T-helper 2 cell treated with Interferon-gamma antibody and Interleukin-4, amounts not matched to agents 100 ng/mL and 5 ng/mL, for 36 hours (primary cell): ENCODE measurements around the gene GLOD4. TPM values are rescaled to one million over a fixed set of nuclear protein-coding genes. Genes with fewer than 3 reads are reported as not detected.
"Not testable (repeated sequence)": the region's sequence is repeated elsewhere in the genome, so short reads cannot be mapped to it uniquely, and the experiment has no call there.

Experiments used
- intact Hi-C: fragments of 100-400 bp; cut with micrococcal nuclease; formaldehyde crosslinking; loops from one replicate; pipeline ENCODE4 v1.15.1; 2023
- total RNA-seq: library from RNA; stranded (reverse); gene quantifications from 2 replicates; pipeline ENCODE4 v1.2.3, GENCODE V29; 2022

The GLOD4 gene, protein sequence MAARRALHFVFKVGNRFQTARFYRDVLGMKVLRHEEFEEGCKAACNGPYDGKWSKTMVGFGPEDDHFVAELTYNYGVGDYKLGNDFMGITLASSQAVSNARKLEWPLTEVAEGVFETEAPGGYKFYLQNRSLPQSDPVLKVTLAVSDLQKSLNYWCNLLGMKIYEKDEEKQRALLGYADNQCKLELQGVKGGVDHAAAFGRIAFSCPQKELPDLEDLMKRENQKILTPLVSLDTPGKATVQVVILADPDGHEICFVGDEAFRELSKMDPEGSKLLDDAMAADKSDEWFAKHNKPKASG
- total RNA-seq = 59.3 and 60.5 TPM in 2 replicates

DNA sequence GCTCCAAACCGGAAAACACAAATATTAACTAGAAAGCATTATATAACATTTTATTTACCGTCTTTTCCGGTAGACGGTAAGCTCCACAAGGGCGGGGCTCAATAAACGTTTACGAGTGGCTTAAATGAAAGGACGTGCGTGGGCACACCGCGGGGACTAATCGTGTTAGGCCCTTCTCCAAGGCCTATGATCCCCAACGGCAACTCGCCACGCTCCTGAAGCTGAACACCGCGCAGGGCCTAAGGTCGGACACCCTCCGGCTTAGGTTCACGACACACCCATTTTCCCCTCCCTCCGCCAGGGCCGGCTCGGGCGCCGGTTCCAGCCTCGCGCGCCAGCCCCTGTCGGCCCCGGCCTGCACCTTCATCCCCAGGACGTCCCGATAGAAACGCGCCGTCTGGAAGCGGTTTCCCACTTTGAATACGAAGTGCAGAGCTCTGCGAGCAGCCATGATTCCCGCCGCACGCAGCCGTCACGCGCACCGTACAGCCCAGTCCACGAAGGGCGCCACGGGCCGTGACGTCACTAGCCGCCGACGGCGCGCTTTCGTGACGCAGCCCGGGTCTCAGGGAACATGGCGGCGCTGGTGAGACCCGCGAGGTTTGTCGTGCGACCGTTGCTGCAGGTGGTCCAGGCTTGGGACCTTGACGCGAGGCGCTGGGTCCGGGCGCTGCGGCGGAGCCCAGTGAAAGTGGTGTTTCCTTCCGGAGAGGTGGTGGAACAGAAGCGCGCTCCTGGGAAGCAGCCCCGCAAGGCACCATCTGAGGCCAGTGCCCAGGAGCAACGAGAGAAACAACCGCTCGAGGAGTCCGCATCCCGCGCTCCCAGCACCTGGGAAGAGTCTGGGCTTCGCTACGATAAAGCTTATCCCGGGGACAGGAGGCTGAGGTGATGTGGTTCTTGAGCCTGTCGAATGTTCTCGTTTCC, at the start of gene GLOD4, which contains the start of gene MRM3:
Gene GLOD4 (minus strand): TSS at position 476 of the 927 bp plus-strand sequence. CDS start 25 bp downstream, at position 451.
Gene MRM3 (plus strand): TSS at position 549 of the 927 bp plus-strand sequence. CDS start 26 bp downstream, at position 575.
- intact Hi-C loops = loop anchor here (1.0 kb wide), 3 partner anchors 30 to 199 kb away; partner anchors contain the start of genes GEMIN4 and VPS53

DNA sequence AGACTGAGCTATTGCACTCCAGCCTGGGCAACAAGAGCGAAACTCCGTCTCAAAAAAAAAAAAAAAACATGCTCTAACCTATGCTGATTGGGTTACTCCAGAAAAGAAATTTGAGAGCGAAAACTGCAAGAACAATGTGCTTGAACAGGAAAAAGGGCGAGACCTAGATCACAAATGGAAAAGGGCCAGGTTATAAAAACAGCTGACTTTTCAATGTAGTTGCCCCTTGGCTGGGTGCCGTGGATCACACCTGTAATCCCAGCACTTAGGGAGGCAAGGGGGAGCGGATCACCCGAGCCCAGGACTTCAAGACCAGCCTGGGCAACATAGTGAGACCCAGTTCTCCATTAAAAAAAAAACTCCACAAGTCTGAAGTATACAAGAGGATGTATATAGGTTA, 48.9 kb upstream of the GLOD4 start:
- intact Hi-C loops = no loop called here

DNA sequence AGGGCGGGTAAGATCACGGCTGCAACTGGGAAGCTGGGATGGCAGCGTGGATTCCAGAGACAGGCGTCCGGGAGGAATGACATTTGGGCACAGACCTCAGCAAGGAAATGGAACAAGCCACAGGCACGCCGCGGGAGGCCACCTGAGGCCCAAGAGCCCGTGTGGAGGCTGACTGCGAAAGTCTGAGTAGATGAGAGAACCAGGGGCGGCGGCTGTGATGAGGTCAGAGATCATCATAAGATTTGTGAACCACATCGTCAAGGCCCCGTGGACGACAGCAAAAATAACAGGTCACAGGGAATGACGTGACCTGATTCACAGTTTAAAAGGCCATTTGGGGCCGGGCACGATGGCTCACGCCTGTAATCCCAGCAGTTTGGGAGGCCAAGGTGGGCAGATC, 48.3 kb upstream of the GLOD4 start:
- intact Hi-C loops = no loop called here

DNA sequence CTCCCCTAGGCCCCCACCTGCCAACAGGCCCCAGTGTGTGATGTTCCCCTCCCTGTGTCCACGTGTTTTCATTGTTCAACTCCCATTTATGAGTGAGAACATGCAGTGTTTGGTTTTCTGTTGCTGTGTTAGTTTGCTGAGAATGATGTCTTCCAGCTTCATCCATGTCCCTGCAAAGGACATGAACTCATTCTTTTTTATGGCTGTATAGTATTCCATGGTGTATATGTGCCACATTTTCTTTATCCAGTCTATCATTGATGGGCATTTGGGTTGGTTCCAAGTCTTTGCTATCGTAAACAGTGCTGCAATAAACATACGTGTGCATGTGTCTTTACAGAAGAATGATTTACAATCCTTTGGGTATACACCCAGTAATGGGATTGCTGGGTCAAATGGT, 47.5 kb upstream of the GLOD4 start:
- intact Hi-C loops = not testable (repeated sequence)

DNA sequence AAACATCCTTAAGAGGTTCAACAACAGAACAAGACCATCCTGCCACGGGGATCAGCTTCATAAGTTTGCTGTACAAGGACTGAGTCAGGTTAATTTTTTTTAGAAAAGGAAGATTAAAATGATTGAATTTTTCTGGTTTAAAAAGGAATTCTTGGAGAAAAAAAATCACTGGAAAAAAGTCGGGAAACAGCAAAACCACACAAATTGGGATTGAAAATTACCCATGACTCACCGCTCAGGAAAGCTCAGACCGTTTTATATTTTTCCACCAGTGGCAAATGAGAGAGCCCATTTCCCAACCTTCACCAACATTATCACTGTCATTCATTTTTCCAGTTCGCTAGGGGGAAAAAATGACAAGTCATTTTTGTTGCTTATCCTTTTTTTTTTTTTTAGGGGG, 46.7 kb upstream of the GLOD4 start:
- intact Hi-C loops = no loop called here

DNA sequence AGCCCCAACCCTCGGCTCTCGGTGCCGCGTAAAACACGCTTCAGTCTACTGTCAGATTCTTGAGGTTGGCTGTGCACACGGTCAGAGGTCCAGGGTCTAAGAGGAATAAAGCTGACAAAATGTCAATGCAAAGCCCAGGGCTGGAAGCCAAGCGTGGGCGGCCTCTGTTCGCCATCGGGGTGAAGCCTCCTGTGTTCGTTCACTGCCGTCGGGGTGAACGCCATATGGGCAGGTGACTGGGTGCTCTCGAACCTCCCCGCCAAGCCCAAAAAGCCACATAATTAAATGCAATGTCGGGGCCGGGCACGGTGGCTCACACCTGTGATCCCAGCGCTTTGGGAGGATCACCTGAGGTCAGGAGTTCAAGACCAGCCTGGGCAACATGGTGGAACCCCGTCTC, 44.7 kb upstream of the GLOD4 start:
- intact Hi-C loops = no loop called here

DNA sequence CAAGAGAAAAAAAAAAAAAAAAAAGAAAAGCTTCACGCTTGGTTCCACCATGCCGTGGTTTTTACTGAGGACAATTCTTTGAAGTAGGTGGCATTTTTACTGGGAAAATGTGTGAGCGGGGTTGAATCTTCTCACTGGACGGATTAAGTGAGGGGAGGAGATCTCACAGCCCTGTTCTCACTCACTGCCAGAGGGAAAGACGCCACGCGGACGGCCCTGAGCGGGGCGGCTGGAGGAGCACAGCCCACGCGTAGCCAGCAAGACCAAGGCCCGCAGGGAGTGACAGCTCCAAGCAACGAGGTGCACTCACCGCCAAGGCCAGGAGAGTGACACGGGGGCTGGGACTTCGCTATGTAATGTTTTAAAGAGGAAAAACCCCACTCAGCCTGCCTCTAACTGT, 43.1 kb upstream of the GLOD4 start:
- intact Hi-C loops = no loop called here

DNA sequence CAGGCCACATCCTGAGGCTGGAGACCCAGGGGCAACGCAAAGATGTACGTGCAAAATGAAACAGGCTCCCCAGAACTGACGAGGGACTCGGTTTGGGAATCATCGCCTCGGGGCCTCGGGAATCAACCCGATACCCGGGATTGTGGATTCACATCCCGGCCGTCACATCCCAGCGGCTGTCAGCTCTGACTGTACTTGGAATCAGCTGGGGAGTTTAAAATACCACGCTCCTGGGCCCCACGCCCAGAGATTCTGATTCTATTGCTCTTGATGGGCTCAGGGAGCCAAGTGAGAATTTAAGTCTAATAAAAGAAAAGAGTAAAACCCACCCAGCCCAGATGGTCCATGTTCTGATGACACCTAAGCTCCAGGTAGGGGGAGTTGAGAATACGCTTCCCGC, 42.3 kb upstream of the GLOD4 start:
- intact Hi-C loops = no loop called here

DNA sequence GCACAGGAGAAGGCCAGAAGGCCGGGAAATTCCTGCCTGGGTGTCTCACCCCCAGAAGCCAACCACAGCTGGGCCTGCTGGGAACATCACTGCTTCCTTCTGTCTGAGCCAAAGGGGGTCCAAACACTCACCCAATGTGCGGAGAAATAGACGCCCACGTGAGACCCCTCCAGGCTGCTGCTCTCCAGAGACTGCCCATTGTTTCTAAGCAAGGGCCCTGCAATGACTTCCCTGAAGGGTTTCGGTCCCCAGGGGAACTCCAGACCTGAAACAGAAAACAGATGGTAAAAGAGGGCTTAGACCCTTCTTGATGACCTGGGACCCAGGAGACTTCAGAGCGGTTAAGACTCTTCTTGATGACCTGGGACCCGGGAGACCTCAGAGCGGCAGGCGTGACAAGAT, 41.4 kb upstream of the GLOD4 start:
- intact Hi-C loops = no loop called here

DNA sequence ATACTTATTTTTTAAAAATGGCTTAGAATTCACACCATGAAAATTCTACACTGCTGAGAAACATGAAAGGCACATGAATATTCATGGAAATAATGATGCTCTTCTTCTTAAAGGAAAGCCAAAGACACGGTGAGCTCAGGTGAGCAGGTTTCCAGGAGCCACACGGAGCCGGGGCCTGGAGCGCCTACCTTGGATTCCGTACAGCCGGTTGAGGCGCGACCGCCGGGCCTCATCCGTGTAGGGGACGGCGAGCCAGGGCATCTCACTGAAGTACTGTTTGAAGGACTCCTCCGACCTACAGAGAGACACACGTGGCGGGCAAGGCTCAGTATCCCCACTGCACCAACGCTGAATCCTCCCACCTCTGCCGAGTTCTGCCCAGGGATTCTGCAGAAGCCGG, 37.2 kb upstream of the GLOD4 start:
- intact Hi-C loops = no loop called here

DNA sequence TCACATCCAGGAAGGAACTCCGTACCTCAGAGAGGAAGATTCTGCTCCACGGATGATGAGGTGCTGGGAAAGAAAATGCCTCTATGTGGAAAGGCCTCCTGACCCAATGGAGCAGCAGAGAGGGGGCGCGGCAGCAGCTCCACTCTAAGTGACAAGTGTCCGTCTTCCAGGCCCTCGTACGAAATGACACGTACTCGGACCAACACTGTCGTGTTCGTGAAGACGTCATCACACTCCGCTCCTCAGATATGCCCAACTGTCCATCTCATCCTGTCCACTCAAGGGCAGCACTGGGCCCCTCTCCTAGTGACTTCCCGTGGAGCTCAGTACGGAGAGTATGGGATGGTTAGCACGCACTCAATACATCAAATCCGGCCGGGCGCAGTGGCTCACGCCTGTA, 32.3 kb upstream of the GLOD4 start:
- intact Hi-C loops = no loop called here

DNA sequence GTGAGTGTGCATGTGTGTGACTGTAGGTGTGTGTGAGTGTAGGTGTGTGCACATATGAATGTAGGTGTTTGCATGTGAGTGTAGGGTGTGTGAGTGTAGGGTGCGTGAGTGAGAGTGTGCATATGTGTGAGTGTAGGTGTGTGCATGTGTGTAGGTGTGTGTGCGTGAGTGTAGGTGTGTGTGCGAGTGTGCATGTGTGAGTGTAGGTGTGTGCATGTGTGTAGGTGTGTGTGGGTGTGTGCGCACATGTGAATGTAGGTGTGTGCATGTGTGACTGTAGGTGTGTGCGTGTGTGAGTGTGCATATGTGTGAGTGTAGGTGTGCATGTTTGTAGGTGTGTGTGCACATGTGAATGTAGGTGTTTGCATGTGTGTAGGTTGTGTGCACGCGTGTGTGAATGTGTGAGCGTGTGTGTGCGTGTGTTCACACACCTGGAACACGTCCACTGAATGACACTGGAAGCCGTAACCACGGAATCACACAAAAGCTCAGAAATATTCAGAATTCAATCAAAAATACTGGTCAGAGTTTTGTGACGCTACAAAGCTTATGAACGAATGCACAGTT, 30.6 kb upstream of the GLOD4 start:
- intact Hi-C loops = no loop called here

DNA sequence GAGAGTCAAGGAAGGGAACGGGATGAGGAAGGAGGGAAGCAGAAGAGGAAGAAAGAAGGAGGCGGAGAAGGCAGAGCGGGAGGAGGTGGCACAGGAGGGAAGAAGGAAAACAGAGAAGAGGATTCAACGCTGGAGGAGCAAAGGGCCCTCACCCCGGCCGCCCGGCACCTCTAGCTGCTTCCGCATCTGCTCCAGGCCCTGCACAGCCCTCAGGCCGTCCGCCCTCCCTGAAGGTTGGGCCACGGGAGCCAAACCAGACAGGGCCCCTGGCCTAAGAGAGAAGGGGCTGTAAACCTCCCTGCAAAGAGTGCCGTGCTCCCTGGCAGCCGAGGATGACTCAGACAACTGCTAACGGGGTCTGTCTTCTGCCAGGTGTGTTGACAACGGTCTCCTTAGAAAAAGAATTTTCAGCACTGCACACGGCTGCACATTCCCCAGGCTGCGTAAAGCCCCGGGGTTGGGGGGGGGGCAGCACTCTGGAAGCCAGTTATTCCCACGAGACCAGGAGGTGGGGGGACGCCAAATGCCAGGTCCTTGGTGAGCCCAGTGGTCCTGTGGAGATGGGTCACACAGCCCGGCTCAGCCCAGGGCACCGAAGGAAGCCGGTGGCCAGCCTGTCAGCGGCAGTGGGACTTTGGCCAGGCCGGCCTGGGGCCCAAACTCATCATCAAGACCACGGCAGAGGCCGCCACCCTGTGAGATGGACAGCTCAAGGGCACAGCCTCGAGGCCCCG, 29.1 kb upstream of the GLOD4 start:
- intact Hi-C loops = no loop called here

DNA sequence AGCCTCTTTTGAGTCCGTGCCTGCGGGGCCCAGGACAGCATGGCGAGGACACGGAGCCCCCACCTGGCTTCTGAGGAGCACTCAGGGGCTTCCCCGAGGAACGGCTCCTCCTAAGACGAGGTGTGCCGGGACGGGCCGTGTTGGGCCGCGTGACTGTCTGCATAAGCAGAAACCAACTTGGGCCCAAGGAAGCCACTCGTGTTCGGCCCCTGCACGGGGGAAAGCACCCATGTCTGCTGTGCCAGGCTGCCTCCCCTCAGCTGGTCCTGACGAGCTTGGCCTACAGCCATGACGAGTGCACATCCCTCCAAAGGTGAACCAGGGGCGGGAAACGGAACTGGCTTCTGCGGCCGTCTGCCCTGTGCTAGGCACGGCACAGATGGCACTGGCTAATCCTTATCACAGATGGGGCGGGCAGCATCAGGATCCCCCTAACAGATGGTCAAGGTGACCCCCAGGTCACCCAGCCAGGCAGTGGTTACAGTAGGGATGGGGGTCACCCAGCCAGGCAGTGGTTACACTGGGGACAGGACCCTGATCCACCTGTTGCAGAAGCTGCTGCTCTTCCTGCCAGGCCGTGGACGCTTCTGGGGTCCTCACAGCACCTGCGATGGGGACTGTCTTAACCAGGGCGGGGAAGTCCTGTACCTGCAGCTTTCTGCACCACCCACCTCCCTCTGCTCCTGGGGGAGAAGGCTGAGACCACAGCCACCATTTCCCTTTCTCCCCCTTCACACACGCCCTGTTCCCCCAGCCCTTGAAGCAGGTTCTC, 25.6 kb upstream of the GLOD4 start:
- intact Hi-C loops = no loop called here

DNA sequence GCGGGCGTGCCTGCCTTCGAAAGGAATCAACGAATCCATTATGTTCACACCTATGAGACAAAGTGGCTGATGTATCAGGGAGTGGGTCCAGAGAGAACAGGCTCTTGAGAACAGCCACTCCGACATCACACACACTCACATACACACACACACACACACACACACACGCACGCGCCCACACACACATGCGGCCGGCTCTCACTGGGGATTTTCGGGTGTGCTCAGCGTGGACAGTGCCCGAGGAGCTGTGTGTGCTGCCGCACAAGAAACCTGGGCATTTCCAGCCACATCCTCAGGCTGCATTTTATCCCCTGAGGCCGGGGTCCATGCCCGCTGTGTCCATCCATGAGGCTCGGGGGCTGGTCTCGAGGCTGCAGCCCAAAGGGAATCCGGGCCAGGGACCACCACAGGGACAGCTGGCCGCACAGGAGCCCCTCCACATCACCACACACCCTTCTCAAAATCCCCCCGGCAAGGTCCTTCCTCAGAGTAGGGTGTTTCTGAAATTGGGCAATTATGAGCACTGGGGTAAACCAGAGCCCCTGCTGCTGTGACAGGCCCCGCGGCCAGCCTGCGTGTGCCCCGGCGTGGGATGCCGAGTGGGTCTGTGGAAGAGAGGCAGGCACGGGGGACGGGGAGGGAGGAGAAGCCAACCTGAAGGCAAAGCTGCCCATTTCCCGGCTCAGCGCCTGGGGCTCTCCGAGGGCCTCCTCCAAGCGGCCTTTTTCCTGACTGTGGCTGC, 24.9 kb upstream of the GLOD4 start:
- intact Hi-C loops = no loop called here

DNA sequence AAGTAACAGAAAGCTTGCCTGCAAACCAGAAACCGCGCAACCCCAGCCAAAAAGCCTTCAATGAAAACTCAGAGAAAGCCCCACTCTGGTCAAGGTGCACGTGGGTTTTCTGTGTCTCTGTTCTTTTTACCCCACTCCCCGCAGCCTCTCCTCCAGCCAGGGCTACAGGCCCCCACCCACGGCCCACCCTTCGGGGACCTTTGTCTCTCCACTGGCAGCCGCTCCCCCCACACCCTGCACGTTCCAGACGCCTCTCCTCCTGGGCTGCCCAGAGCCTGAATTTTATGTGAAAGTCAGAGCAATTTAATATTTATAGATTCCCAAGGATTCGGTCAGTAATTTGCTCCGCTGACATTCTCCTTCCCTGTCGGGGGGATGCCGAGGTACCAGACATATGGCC, 24.3 kb upstream of the GLOD4 start:
- intact Hi-C loops = no loop called here

DNA sequence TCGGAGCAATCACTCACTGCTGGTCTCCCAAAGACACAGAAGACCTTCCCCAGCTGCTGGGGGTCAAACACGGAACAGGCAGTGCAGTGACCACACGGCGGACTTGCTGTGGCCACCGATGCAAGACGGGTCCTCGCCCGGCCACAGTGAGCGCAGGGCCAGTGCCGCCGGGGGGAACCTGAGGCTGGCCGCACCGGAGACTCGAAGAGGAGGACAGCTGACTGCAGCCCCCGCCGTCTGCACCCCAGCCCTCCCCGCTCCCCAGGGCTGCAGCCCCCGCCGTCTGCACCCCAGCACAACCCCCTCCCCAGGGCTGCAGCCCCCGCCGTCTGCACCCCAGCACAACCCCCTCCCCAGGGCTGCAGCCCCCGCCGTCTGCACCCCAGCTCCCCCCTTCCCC, 23.8 kb upstream of the GLOD4 start:
- intact Hi-C loops = not testable (repeated sequence)

DNA sequence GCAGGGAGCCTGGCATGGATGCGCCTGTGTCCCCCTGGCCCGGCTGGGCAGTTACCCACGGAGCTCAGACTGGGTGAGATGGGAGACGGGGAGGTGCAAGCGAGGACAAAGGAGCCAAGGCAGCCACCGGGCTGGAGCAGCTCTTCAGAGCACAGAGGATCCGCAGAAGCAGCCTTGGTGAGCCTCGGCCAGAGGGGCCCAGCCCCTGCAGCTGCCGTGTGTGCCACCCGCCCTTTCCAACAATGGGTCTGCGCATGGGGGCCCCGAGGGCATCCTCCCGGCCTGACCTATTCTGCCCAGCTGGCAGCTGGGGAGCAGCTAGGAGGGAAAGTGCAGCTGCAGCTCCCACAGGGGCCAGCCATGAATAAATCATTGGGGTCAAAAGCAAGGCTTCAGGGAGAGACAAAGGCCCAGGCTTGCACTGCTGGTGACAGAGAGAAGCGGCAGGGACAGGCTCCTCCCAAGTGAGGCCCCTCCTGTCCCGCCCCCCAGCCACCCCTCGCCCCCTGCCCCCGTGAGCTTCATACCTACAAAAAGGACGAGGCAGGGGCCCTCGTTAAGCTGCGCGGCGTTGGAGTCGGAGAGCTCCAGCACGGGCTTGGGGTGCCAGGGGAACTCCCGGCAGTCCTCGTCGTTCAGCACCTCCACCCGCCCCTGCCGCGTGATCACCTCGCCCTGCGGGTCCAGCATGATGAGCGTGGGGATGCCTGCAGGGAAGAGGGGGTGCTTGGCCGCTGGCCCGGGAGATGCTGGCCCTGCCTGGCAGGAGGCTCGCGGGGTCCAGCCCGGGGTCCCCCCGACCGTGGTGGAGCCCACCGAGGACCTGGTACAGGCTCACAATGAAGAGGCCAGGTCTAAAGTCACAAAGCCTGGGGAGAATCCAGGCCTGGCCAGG, 22.7 kb upstream of the GLOD4 start:
- intact Hi-C loops = no loop called here
